22Rv1 (cell line): ENCODE data around the gene PPP1R12B.

ENCODE experiments used
- CTCF ChIP-seq: fragments of 450-650 bp; IDR thresholded peaks from 2 replicates; pipeline ENCODE4 v1.5.1; 2017; ENCODE audit warnings: mild to moderate bottlenecking
- ZFX ChIP-seq: fragments of 450-650 bp; IDR thresholded peaks from 2 replicates; pipeline ENCODE4 v1.6.1; 2017; ENCODE audit warnings: antibody characterized with exemption, borderline replicate concordance

- TF ChIP-seq CTCF: no peak
- no peak for TF ChIP-seq ZFX
Observed at GRCh38 chr1:202438393-202439174, 90.1 kb downstream of the PPP1R12B start.
